ENCODE measurements around the gene GSDME.

Gene GSDME

GRCh38 chr7:24660546-24660945 is 96.7 kb downstream of the GSDME start:
- no peak for DNase-seq
- H2AK5ac ChIP-seq (ENCODE audit: low read length): no peak overlapping the region
- H4K5ac ChIP-seq (ENCODE audit: low read length): no peak overlapping the region
- no peak overlapping the region for H3K23ac ChIP-seq (ENCODE audit: low read length)
- no peaks in the 10 kb centered on the region for H3K36me3 ChIP-seq (ENCODE audit: control insufficient read depth, insufficient read depth, low read length)
- H3K79me2 ChIP-seq (ENCODE audit: control insufficient read depth, insufficient read depth, low read length): no peaks in the 10 kb centered on the region
- no peak overlapping the region for H3K4ac ChIP-seq (ENCODE audit: low read depth, low read length)
- no peak overlapping the region for H3K27ac ChIP-seq (ENCODE audit: low read depth, low read length)
- no peaks in the 10 kb centered on the region for H3K4me1 ChIP-seq (ENCODE audit: control insufficient read depth, low read depth, low read length)
- H3K56ac ChIP-seq (ENCODE audit: low read length): no peak overlapping the region
- no peak overlapping the region for H2BK15ac ChIP-seq (replicated peaks; ENCODE audit: low read depth)
- no peak overlapping the region for H2BK5ac ChIP-seq (ENCODE audit: low read length)
- no peaks in the 10 kb centered on the region for H3K27me3 ChIP-seq (ENCODE audit: insufficient read depth, low read length, poor library complexity)
- no peak overlapping the region for H2BK120ac ChIP-seq (ENCODE audit: low read depth, low read length)
- no peak overlapping the region for H4K8ac ChIP-seq (ENCODE audit: low read depth, low read length)
- H3K4me2 ChIP-seq (ENCODE audit: low read length): no peak overlapping the region
- H3K4me3 ChIP-seq (ENCODE audit: low read length): no peak overlapping the region
- no CpG with 5 or more reads among the region's 2 CpGs for WGBS (ENCODE audit: extremely low coverage, insufficient coverage, low lambda C conversion rate)
- H3K79me1 ChIP-seq (ENCODE audit: low read length): no peaks in the 10 kb centered on the region
- H3K18ac ChIP-seq (ENCODE audit: low read length): no peak overlapping the region
- no peak overlapping the region for H3K9ac ChIP-seq (ENCODE audit: low read length)

GRCh38 chr7:24659505-24659904 is 97.8 kb downstream of the GSDME start:
- DNase-seq: no peak
- H2BK15ac ChIP-seq (replicated peaks; ENCODE audit: low read depth): no peak overlapping the region
- H3K27ac ChIP-seq (ENCODE audit: low read depth, low read length): no peak overlapping the region
- no peak overlapping the region for H3K4me3 ChIP-seq (ENCODE audit: low read length)
- H3K9ac ChIP-seq (ENCODE audit: low read length): no peak overlapping the region
- H4K8ac ChIP-seq (ENCODE audit: low read depth, low read length): no peak overlapping the region
- H3K4me2 ChIP-seq (ENCODE audit: low read length): no peak overlapping the region
- H2BK5ac ChIP-seq (ENCODE audit: low read length): no peak overlapping the region
- H3K23ac ChIP-seq (ENCODE audit: low read length): no peak overlapping the region
- H3K4ac ChIP-seq (ENCODE audit: low read depth, low read length): no peak overlapping the region
- no peaks in the 10 kb centered on the region for H3K79me1 ChIP-seq (ENCODE audit: low read length)
- H3K56ac ChIP-seq (ENCODE audit: low read length): no peak overlapping the region
- H3K18ac ChIP-seq (ENCODE audit: low read length): no peak overlapping the region
- no peaks in the 10 kb centered on the region for H3K4me1 ChIP-seq (ENCODE audit: control insufficient read depth, low read depth, low read length)
- no peaks in the 10 kb centered on the region for H3K79me2 ChIP-seq (ENCODE audit: control insufficient read depth, insufficient read depth, low read length)
- no peaks in the 10 kb centered on the region for H3K36me3 ChIP-seq (ENCODE audit: control insufficient read depth, insufficient read depth, low read length)
- H2AK5ac ChIP-seq (ENCODE audit: low read length): no peak overlapping the region
- H4K5ac ChIP-seq (ENCODE audit: low read length): no peak overlapping the region
- no peak overlapping the region for H2BK120ac ChIP-seq (ENCODE audit: low read depth, low read length)
- no CpG with 5 or more reads among the region's 2 CpGs for WGBS (ENCODE audit: extremely low coverage, insufficient coverage, low lambda C conversion rate)
- H3K27me3 ChIP-seq (ENCODE audit: insufficient read depth, low read length, poor library complexity): no peaks in the 10 kb centered on the region

- no peak overlapping the region for H3K27ac ChIP-seq (ENCODE audit: low read depth, low read length)
- H3K4me3 ChIP-seq (ENCODE audit: low read length): no peak overlapping the region
- H3K56ac ChIP-seq (ENCODE audit: low read length): no peak overlapping the region
- H3K18ac ChIP-seq (ENCODE audit: low read length): no peak overlapping the region
- H3K23ac ChIP-seq (ENCODE audit: low read length): no peak overlapping the region
- H2BK15ac ChIP-seq (replicated peaks; ENCODE audit: low read depth): no peak overlapping the region
- no peak overlapping the region for H2AK5ac ChIP-seq (ENCODE audit: low read length)
- no peaks in the 10 kb centered on the region for H3K4me1 ChIP-seq (ENCODE audit: control insufficient read depth, low read depth, low read length)
- no peaks in the 10 kb centered on the region for H3K36me3 ChIP-seq (ENCODE audit: control insufficient read depth, insufficient read depth, low read length)
- no peak overlapping the region for H3K4ac ChIP-seq (ENCODE audit: low read depth, low read length)
- H3K79me1 ChIP-seq (ENCODE audit: low read length): no peaks in the 10 kb centered on the region
- no peak overlapping the region for H2BK120ac ChIP-seq (ENCODE audit: low read depth, low read length)
- no peak overlapping the region for H2BK5ac ChIP-seq (ENCODE audit: low read length)
- H4K5ac ChIP-seq (ENCODE audit: low read length): no peak overlapping the region
- no peak for DNase-seq
- no peaks in the 10 kb centered on the region for H3K79me2 ChIP-seq (ENCODE audit: control insufficient read depth, insufficient read depth, low read length)
- no peak overlapping the region for H3K9ac ChIP-seq (ENCODE audit: low read length)
- H3K4me2 ChIP-seq (ENCODE audit: low read length): no peak overlapping the region
- H3K27me3 ChIP-seq (ENCODE audit: insufficient read depth, low read length, poor library complexity): no peaks in the 10 kb centered on the region
- no peak overlapping the region for H4K8ac ChIP-seq (ENCODE audit: low read depth, low read length)
Measured at GRCh38 chr7:24657980-24658379, 99.3 kb downstream of the GSDME start.

- Histone ChIP-seq H3K36me3 (ENCODE audit: control insufficient read depth, insufficient read depth, low read length) (no peaks in the 10 kb centered on the region), H3K79me2 (ENCODE audit: control insufficient read depth, insufficient read depth, low read length) (no peaks in the 10 kb centered on the region), H3K9ac (ENCODE audit: low read length) (no peak overlapping the region), H2BK5ac (ENCODE audit: low read length) (no peak overlapping the region), H3K4me2 (ENCODE audit: low read length) (no peak overlapping the region), H3K56ac (ENCODE audit: low read length) (no peak overlapping the region), H4K5ac (ENCODE audit: low read length) (no peak overlapping the region), H3K23ac (ENCODE audit: low read length) (no peak overlapping the region), H2BK120ac (ENCODE audit: low read depth, low read length) (no peak overlapping the region), H3K4ac (ENCODE audit: low read depth, low read length) (no peak overlapping the region), H3K4me1 (ENCODE audit: control insufficient read depth, low read depth, low read length) (no peaks in the 10 kb centered on the region), H3K27me3 (ENCODE audit: insufficient read depth, low read length, poor library complexity) (no peaks in the 10 kb centered on the region), H3K4me3 (ENCODE audit: low read length) (no peak overlapping the region), H3K27ac (ENCODE audit: low read depth, low read length) (no peak overlapping the region), H4K8ac (ENCODE audit: low read depth, low read length) (no peak overlapping the region), H3K18ac (ENCODE audit: low read length) (no peak overlapping the region), H2BK15ac (replicated peaks; ENCODE audit: low read depth) (no peak overlapping the region), H3K79me1 (ENCODE audit: low read length) (no peaks in the 10 kb centered on the region), H2AK5ac (ENCODE audit: low read length) (no peak overlapping the region)
- no peak for DNase-seq
- no CpG with 5 or more reads among the region's 6 CpGs for WGBS (ENCODE audit: extremely low coverage, insufficient coverage, low lambda C conversion rate)
Measured at GRCh38 chr7:24656608-24657007, 100.7 kb downstream of the GSDME start.

GRCh38 chr7:24654305-24654704 is 103.0 kb downstream of the GSDME start:
- Histone ChIP-seq H2BK120ac (ENCODE audit: low read depth, low read length) (no peak overlapping the region), H3K23ac (ENCODE audit: low read length) (no peak overlapping the region), H4K8ac (ENCODE audit: low read depth, low read length) (no peak overlapping the region), H3K4me1 (ENCODE audit: control insufficient read depth, low read depth, low read length) (no peaks in the 10 kb centered on the region), H3K27me3 (ENCODE audit: insufficient read depth, low read length, poor library complexity) (no peaks in the 10 kb centered on the region), H3K18ac (ENCODE audit: low read length) (no peak overlapping the region), H2BK5ac (ENCODE audit: low read length) (no peak overlapping the region), H3K9ac (ENCODE audit: low read length) (no peak overlapping the region), H4K5ac (ENCODE audit: low read length) (no peak overlapping the region), H3K4me2 (ENCODE audit: low read length) (no peak overlapping the region), H3K4ac (ENCODE audit: low read depth, low read length) (no peak overlapping the region), H3K36me3 (ENCODE audit: control insufficient read depth, insufficient read depth, low read length) (no peaks in the 10 kb centered on the region), H3K56ac (ENCODE audit: low read length) (no peak overlapping the region), H3K27ac (ENCODE audit: low read depth, low read length) (no peak overlapping the region), H3K79me2 (ENCODE audit: control insufficient read depth, insufficient read depth, low read length) (no peaks in the 10 kb centered on the region), H3K4me3 (ENCODE audit: low read length) (no peak overlapping the region), H2BK15ac (replicated peaks; ENCODE audit: low read depth) (no peak overlapping the region), H2AK5ac (ENCODE audit: low read length) (no peak overlapping the region), H3K79me1 (ENCODE audit: low read length) (no peaks in the 10 kb centered on the region)
- no CpG with 5 or more reads among the region's 1 CpG for WGBS (ENCODE audit: extremely low coverage, insufficient coverage, low lambda C conversion rate)
- DNase-seq: no peak

GRCh38 chr7:24653316-24654085 is 103.8 kb downstream of the GSDME start:
- no peak overlapping the region for H3K27ac ChIP-seq (ENCODE audit: low read depth, low read length)

More at GRCh38 chr7:24653316-24654085, 103.8 kb downstream of the GSDME start:
- Histone ChIP-seq H3K9ac (ENCODE audit: low read length) (no peak overlapping the region), H3K23ac (ENCODE audit: low read length) (no peak overlapping the region), H3K36me3 (ENCODE audit: control insufficient read depth, insufficient read depth, low read length) (no peaks in the 10 kb centered on the region), H4K8ac (ENCODE audit: low read depth, low read length) (no peak overlapping the region), H3K56ac (ENCODE audit: low read length) (no peak overlapping the region), H3K4me2 (ENCODE audit: low read length) (no peak overlapping the region), H3K79me2 (ENCODE audit: control insufficient read depth, insufficient read depth, low read length) (no peaks in the 10 kb centered on the region), H4K5ac (ENCODE audit: low read length) (no peak overlapping the region), H3K18ac (ENCODE audit: low read length) (no peak overlapping the region), H2BK120ac (ENCODE audit: low read depth, low read length) (no peak overlapping the region), H3K27me3 (ENCODE audit: insufficient read depth, low read length, poor library complexity) (no peaks in the 10 kb centered on the region), H3K4me3 (ENCODE audit: low read length) (no peak overlapping the region), H3K4me1 (ENCODE audit: control insufficient read depth, low read depth, low read length) (no peaks in the 10 kb centered on the region), H2BK15ac (replicated peaks; ENCODE audit: low read depth) (no peak overlapping the region), H2AK5ac (ENCODE audit: low read length) (no peak overlapping the region), H3K4ac (ENCODE audit: low read depth, low read length) (no peak overlapping the region), H3K79me1 (ENCODE audit: low read length) (no peaks in the 10 kb centered on the region), H2BK5ac (ENCODE audit: low read length) (no peak overlapping the region)
- no peak for DNase-seq
- WGBS (ENCODE audit: extremely low coverage, insufficient coverage, low lambda C conversion rate): 100% methylated on average over 1 of the region's 4 CpGs

All from mesendoderm (in vitro differentiated cells).